Kidney capillary endothelial cell (primary cell): ENCODE data around the gene SUPT6H.
A peak's percentile ranks its signal among the peaks of the same experiment; 100 is the strongest.
"Not testable (repeated sequence)": the region's sequence is repeated elsewhere in the genome, so short reads cannot be mapped to it uniquely, and the experiment has no call there.

Source experiments
- DNase-seq: peaks from one replicate; pipeline ENCODE4 v3.0.0-alpha.2; 2018; ENCODE audit warnings: low spot score

SUPT6H gene

DNA sequence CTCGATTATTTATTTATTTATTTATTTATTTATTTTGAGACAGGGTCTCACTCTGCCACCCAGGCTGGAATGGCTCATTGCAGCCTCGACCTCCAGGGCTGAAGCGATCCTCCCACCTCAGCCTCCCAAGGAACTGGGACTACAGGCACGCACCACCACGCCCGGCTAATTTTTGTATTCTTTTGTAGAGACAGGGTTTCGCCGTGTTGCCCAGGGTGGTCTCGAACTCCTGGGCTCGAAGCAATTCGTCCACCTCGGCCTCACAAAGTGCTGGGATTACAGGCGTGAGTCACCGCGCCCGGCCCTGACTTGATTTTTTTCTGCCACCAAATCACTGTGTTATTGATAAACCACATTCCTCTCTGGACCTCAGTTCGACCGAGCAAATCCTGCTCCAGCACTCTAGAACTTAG, 57.0 kb downstream of the SUPT6H start:
- no peak for DNase-seq

DNA sequence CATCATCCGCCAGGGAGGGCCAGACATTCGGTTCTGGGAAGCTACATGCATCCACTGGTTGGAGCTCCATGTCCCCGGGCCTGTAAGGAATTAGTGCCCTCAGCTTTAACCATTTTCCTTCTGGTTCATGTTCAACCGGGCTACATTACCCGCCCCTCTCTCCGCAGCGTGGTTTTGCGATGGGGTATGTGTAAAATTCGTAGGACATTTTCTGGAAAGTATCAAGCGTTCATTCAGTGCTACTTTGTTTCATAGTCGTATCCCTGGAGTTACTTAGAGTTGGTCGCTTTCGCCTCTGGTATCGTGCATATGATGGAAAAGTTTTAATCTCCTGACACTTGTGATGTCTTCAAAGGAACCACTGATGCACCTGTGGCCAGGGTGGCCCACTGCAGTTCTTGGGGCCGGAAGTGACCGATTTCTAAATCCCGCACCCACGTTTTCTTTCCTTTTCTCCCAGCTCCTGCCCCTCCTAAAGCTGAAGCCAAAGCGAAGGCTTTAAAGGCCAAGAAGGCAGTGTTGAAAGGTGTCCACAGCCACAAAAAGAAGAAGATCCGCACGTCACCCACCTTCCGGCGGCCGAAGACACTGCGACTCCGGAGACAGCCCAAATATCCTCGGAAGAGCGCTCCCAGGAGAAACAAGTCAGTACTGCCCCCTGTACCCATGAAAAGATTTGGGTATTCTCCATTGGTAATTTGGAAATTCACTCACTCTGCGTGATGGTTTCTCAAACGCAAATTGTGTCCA, 58.4 kb downstream of the SUPT6H start:
- no peak for DNase-seq

DNA sequence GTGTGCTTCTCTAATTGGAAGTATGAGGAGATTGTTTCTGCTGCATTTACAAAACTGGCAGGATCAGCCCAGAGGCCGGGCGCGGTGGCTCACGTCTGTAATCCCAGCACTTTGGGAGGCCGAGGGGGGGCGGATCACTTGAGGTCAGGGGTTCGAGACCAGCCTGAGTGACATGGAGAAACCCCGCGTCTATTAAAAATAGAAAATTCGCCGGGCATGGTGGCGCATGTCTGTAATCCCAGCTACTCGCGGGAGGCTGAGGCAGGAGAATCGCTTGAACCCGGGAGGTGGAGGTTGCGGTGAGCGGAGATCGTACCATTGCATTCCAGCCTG, 59.0 kb downstream of the SUPT6H start:
- not testable (repeated sequence) for DNase-seq

DNA sequence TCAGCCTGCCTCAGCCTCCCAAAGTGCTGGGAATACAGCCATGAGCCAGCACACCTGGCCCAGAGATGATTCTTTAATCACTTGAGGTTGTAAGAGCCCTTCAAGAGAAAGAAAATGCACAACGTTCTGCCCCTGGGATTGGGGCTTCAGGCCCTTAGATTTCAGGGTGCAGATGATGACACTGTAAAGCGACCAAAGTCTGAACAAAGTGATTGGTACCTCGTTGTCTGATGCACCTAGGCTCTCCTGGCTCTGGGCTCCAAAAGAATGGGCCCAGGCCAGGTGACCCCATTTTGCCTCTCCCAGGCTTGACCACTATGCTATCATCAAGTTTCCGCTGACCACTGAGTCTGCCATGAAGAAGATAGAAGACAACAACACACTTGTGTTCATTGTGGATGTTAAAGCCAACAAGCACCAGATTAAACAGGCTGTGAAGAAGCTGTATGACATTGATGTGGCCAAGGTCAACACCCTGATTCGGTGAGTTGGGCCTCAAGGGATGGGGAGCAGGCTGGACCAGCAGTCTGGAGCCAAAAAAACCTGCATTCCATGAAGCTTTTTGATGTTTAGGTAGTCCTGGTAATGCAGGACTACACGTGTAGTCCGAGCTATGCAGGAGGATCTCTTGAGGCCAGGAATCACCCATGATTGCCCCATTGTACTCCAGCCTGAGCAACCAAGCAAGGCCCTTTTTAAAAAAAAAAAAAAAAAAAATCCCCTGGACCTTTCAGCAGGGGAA, 60.6 kb downstream of the SUPT6H start:
- no peak for DNase-seq

DNA sequence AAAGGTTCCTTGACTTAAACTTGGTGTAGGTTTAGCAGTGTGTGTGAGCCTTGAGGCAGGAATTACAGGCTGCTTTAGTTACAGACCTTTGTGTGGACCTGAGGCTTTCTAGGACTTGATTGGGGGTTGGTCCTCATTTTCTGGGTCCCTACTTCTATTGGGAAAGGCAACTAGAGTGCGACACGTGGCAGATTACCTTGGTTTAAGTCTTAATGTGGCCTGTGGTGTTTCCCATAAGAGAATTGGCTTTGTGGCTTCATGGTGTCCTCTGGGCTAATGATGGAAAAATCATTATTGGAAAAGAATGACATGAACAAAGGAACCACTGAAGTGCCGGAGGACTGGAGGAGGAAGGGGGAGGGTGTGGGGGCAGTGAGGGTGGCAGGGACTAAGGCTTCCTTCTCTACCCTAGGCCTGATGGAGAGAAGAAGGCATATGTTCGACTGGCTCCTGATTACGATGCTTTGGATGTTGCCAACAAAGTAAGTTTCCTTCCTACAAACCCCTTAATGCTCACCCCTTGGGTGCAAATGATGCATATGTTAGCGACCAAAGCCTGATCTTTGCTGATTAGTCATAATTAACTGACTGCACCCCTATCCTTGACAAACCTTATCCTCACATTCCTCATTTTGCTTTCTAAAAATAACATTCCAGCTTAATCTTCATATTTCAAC, 61.3 kb downstream of the SUPT6H start:
- no peak for DNase-seq

DNA sequence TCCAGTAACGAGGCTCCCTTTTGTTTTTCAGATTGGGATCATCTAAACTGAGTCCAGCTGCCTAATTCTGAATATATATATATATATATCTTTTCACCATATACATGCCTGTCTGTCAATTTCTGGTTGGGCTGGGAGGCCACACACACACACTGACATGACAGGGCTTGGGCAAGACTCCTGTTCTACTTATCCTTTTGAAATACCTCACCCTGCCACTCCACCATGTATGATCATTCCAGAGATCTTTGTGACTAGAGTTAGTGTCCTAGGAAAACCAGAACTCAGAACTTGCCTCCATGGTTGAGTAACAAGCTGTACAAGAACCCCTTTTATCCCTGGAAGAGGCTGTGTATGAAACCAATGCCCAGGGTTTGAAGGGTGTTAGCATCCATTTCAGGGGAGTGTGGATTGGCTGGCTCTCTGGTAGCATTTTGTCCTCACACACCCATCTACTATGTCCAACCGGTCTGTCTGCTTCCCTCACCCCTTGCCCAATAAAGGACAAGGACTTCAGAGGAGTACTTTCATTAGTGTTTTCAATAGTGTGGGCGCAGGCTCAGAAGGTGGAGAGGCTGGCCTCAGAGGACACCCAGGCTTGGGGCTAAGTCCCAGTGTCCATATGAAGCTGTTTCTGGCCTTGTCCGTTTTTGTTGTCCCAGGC, 62.0 kb downstream of the SUPT6H start:
- DNase-seq, result not testable (repeated sequence)

DNA sequence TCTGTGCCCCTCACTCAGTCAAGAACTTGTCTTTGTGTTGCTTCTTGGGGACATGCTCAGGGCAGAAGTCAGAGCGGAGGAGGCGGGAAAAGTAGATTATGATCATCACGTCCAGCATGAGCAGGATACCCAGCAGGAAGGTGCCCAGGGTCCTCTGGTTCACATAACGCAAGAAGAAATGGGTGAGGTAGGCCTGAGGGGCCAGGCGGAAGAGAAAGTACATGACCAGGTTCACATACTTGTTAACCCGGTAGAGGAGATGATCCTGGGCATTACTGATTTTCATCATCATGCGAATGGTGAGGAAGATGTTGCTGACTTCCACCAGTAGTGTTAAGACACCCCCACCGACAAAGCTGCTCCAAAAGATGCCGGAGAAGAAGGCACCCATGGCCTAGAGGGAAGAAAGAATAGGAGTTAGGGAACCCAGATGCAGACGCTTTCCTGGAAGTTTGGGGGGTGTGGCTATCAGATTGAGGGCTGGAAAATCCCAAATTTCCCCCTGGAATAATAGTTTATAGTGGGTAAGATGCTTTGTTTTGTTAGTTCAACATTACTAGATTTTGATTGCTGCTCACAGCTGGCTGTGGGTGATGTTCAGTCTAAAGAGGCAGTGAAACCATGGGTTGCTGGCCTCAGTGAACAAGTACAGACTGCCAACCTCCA, 62.6 kb downstream of the SUPT6H start:
- DNase-seq, result no peak

DNA sequence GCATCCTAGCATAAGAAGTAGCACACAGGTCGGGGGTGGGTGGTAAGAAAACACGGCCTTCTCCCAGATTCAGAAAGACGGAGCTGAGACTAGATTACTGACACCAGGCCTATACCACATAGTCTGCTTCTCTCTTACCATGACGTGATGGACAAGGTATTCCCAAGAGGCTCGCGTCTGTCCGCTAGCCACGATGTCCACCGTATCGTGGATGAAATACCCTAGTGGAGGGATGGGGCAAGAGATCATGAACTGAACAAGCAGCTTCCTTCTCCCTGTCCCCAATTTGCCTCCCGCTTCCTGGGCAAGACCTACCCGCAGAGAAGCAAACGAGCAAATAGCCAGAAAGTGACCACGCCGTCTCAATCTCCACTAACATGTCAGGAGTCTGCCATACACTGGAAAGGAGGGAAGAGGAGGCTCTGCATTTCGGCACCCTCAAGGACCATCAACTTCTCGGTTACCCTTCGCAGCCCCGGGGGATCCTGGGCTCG, 63.2 kb downstream of the SUPT6H start:
- no peak for DNase-seq

DNA sequence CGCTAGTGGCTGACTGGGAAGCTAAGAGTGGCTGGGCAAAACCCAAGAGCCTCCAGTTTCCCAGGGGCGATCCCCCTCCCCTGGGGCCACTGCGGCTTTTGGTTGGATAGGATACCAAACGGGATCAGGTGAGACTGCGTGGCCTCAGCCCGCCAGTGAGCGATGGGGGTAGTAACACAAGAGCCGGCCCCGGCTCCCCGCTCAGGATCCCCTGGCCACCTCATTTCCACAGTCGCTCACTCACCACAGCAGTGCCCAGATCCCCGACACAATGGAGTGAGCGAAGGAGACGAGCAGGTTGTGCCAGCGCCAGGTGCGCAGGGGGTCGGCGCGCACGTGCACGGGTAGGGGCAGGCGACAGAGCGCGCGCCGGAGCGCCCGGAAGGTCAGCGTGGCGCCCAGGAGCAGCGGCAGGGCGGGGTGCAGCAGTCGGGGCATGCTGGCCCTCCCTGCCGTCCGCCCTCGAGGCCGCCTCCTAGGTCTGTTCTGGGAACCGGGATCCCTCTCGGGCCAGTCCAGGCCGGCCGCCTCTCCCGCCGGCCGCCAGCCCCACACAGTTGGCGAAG, 63.7 kb downstream of the SUPT6H start:
- no peak for DNase-seq

DNA sequence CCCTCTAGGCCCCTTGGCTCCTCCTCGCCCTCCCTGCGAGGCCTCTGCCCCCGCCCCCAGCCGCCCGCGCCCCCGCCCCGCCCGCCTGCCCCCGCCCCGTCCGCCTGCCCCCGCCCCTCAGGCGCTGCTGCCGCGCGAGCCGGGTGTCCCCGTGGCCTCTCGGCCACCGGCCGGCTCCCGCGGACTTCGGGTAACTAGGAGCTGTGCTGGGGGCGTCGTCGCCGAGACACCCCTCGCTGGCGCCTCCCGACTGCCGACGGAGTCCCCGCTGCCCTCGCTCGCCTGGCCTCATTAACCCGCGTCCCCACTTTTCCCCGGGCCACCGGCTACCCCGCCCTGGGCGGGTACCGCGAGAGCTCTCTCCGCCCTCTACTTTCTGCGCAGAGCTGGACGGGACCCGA, 64.2 kb downstream of the SUPT6H start, which contains the start of gene TLCD1:
Gene TLCD1 (minus strand): TSS at position 8 of the 401 bp plus-strand sequence. CDS start 136 bp downstream, outside the sequence.
- peak; percentile 53 for DNase-seq

DNA sequence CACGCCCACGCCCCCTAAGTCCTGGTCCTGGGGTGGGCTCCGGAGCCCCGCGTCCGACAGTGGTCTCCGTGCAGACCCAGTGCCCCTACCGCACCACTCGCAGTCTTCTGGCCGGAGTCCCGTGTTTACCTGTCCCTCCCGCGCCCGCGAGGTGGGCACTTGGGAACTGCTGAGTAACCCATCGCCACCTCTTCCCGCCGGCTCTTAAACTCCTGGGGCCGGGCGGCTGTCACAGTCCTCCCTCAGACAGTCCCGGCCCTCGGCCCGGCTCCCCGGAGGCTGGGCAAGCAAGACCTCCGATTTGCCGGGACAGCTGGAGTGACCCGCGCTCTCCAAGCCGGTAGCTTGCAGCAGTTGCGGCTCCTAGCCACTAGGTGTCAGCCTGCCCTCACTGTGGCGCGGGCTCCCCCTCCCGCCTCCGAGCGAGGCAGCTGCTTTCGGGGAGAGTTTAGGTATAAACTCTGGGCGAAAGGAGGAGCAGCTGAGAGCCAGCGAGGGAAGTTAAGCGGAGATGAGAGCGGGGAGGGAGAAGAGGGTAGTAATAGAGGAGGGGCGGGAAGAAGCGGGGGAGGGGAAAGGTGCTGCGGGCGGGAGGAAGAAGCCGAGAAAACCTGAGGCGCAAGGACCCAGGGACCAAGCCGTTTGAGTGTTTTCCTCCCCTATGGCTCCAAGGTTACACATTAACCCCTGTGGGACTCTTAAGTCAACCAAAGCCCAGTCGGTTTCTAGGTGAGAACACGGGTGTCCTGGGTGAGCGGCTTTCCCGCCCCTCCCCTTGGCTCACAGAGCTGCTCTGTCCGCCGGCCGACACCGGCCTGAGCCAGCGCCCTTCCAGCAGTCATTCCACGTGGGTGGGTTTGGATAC, 64.9 kb downstream of the SUPT6H start:
- DNase-seq, result peak; percentile 90

DNA sequence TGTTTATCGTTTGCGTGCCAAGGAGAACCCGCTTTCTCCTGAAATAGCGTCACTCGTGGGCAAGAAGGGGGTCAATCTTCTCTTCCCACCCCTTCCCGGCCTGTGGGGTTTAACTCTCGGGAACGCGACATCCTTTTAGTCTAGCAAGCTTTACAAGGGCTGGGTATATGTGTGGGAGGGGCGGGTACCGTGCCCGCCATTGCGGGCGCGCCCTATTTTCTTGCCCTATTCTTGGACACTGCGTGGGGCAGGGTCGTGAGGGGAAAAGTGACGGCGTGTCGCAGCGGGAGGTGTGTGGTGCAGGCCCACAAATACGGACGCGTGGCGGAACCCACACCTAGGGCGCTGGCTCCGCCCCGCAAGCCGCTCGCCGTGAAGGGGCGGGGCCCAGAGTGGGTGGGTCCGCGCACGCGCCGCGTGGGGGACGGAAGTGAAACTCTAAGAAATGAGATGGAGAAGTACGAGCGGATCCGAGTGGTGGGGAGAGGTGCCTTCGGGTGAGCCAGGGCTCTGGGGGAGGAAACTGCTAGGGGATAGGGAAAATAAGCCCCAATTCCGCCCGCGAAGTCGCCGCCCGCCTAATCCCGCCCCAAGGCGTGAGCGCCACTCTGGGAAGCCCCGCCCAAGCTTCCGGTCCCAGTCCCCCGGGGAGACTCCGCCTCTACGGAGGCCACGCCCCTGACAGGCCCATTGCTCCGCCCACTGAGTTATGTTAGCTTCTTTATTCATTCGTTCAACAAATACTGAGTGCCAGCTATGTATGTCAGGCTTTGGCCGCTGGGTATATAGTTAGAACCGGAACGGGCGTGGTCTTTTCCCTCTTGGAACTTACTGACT, 66.6 kb downstream of the SUPT6H start, which contains the start of gene NEK8:
Gene NEK8 (plus strand): TSS at position 425 of the 837 bp plus-strand sequence. CDS start 26 bp downstream, at position 451.
- peak; percentile 88 for DNase-seq

DNA sequence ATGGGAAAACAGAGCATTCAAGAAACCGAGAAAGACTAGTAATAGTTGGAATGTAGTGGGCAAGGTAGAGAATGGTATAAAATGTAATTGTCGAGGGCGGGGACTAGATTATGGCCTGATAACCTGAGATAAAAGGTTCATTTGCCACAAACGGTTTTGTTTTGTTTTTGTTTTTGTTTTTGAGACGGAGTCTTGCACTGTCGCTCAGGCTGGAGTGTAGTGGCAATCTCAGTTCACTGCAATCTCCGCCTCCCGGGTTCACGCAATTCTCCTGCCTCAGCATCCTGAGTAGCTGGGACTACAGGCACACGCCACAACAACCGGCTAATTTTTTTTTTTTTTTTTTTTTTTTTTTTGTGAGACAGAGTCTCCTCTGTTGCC, 67.9 kb downstream of the SUPT6H start:
- DNase-seq, result no peak

DNA sequence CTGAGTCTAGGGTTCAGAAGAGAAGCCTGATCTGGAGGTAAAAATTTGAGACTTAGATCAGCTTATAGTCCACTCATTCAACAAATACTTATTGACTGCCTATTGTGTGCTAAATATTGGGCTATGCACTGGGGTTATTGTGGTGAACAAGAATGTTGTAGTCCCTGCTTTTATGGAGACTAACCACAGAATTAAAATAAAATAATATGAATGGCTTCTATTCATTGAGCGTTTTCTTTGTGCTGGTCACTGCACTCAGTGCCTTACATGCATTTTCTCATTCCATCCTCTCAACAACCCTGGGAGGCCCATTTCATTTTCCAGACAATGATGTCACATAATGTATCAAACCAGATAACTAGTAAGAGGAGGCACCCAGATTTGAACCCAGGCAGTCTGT, 71.3 kb downstream of the SUPT6H start:
- DNase-seq, result no peak

DNA sequence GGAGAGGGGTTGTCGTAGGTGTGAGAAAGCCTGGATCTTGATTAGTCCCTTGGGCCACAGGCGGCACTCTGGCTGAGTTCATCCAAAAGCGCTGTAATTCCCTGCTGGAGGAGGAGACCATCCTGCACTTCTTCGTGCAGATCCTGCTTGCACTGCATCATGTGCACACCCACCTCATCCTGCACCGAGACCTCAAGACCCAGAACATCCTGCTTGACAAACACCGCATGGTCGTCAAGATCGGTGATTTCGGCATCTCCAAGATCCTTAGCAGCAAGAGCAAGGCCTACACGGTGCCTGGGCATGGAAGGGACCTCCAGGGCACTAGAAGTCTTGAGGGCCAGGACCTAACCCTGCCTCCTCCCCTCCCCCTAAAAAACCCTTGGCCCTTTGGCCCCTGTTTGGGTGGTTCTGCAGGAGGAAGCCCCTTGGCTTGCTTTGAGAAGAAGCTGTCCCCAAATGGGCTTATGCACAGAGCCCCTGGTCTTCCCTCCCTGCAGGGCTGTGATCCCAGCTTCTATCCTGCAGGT, 72.8 kb downstream of the SUPT6H start:
- no peak for DNase-seq

DNA sequence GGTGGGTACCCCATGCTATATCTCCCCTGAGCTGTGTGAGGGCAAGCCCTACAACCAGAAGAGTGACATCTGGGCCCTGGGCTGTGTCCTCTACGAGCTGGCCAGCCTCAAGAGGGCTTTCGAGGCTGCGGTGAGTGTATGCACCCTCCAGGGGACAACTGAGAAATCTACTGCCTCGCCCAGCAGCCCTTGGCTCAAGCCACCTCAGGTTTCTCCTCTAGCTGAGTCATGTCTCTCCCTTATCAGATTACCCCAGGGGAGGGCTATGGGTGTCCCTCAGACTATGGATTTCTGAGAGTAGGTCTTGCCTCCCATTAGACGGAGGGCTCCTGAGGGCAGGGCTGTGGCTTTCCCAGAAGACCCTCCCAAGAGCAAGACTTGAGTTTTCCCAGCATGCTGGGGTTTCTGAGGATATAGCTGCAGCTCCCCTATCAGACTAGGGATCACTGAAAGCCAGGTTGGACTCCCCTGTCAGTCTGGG, 73.3 kb downstream of the SUPT6H start:
- no peak for DNase-seq

DNA sequence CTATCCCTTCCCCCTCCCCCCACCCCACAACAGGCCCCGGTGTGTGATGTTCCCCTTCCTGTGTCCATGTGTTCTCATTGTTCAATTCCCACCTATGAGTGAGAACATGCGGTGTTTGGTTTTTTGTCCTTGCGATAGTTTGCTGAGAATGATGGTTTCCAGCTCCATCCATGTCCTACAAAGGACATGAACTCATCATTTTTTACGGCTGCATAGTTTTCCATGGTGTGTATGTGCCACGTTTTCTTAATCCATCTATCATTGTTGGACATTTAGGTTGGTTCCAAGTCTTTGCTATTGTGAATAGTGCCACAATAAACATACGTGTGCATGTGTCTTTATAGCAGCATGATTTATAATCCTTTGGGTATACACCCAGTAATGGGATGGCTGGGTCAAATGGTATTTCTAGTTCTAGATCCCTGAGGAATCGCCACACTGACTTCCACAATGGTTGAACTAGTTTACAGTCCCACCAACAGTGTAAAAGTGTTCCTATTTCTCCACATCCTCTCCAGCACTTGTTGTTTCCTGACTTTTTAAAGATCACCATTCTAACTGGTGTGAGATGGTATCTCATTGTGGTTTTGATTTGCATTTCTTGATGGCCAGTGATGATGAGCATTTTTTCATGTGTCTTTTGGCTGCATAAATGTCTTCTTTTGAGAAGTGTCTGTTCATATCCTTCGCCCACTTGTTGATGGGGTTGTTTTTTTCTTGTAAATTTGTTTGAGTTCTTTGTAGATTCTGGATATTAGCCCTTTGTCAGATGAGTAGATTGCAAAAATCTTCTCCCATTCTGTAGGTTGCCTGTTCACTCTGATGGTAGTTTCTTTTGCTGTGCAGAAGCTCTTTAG, 74.1 kb downstream of the SUPT6H start:
- DNase-seq, result not testable (repeated sequence)

DNA sequence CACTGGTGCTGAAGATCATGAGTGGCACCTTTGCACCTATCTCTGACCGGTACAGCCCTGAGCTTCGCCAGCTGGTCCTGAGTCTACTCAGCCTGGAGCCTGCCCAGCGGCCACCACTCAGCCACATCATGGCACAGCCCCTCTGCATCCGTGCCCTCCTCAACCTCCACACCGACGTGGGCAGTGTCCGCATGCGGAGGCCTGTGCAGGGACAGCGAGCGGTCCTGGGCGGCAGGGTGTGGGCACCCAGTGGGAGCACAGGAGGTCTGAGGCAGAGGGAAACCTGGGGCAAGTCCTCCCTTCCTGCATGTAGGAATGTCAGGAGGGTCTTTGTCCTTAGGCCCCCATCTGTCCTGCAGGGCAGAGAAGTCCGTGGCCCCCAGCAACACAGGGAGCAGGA, 75.3 kb downstream of the SUPT6H start:
- DNase-seq, result no peak
